CD14-positive monocyte (primary cell): Measurements from ENCODE around the gene RIMBP2. TPM values are rescaled to one million over a fixed set of nuclear protein-coding genes. Genes with fewer than 3 reads are reported as not detected.

Source experiments
- DNase-seq, 3 donors: peaks; one replicate each; pipeline ENCODE4 v3.0.0-alpha.2; 2011 to 2022
- H2AFZ ChIP-seq: 2 replicates; pipeline ENCODE4 v1.6.0; 2012; ENCODE audit warnings: mild to moderate bottlenecking, low read depth, low read length, inconsistent platforms; ENCODE audit not compliant: insufficient read depth, poor library complexity, severe bottlenecking
- H3K27ac ChIP-seq, 2 donors: 1 replicate in 1 of 2; 2 replicates in 1 of 2; pipeline ENCODE4 v1.5.1; 2012 to 2013; ENCODE audit warnings: low read length in 2 of 2, control low read depth in 1 of 2, inconsistent platforms in 1 of 2, low read depth in 1 of 2, mild to moderate bottlenecking in 1 of 2
- H3K27me3 ChIP-seq, 2 donors: one replicate each; pipeline versions ENCODE4 v1.6.0 to v1.6.1; 2011 to 2013; ENCODE audit warnings: low read length in 2 of 2; ENCODE audit not compliant: control insufficient read depth in 2 of 2, insufficient read depth in 2 of 2
- H3K36me3 ChIP-seq, 2 donors: replicated peaks in 1 of 2; 1 replicate in 1 of 2; 2 replicates in 1 of 2; pipeline versions ENCODE4 v1.5.1 to v1.6.1; 2012 to 2013; ENCODE audit warnings: low read length in 2 of 2, control low read depth in 1 of 2, inconsistent platforms in 1 of 2, mild to moderate bottlenecking in 1 of 2; ENCODE audit not compliant: insufficient read depth in 2 of 2, control insufficient read depth in 1 of 2
- H3K4me1 ChIP-seq, 2 donors: 1 replicate in 1 of 2; 2 replicates in 1 of 2; pipeline versions ENCODE4 v1.5.1 to v1.6.1; 2012 to 2013; ENCODE audit warnings: low read length in 2 of 2, control low read depth in 1 of 2, inconsistent platforms in 1 of 2, mild to moderate bottlenecking in 1 of 2, moderate library complexity in 1 of 2; ENCODE audit not compliant: insufficient read depth in 2 of 2, control insufficient read depth in 1 of 2
- H3K4me2 ChIP-seq: replicated peaks from 2 replicates; pipeline ENCODE3; 2012; ENCODE audit warnings: low read length, moderate library complexity, mild to moderate bottlenecking; ENCODE audit not compliant: poor library complexity, severe bottlenecking; ENCODE audit errors: extremely low read depth
- H3K4me3 ChIP-seq, 3 experiments: fragments of 200-600 bp in 1 of 3; sonication (generic) in 1 of 3; replicated peaks in 1 of 3; 1 replicate in 2 of 3; 2 replicates in 1 of 3; pipeline ENCODE4 v1.5.1; 2011 to 2013; ENCODE audit warnings: low read length in 3 of 3, mild to moderate bottlenecking in 3 of 3, control low read depth in 2 of 3, low read depth in 2 of 3, inconsistent platforms in 1 of 3, moderate library complexity in 1 of 3
- H3K79me2 ChIP-seq: 2 replicates; pipeline ENCODE4 v1.6.0; 2012; ENCODE audit warnings: mild to moderate bottlenecking, control low read depth, inconsistent platforms, low read length, moderate library complexity; ENCODE audit not compliant: insufficient read depth
- H3K9ac ChIP-seq: 2 replicates; pipeline ENCODE4 v1.6.0; 2017; ENCODE audit warnings: low read length, mild to moderate bottlenecking; ENCODE audit not compliant: insufficient read depth, poor library complexity, severe bottlenecking
- H3K9me3 ChIP-seq, 2 donors: replicated peaks in 1 of 2; 1 replicate in 1 of 2; 2 replicates in 1 of 2; pipeline versions ENCODE4 v1.5.1 to v1.6.1; 2012 to 2013; ENCODE audit warnings: low read length in 2 of 2, control low read depth in 1 of 2; ENCODE audit not compliant: control insufficient read depth in 1 of 2, insufficient read depth in 1 of 2
- H4K20me1 ChIP-seq: 2 replicates; pipeline ENCODE4 v1.6.0; 2012; ENCODE audit warnings: mild to moderate bottlenecking, low read length, control low read depth, moderate library complexity; ENCODE audit not compliant: insufficient read depth
- H3K27ac Mint-ChIP-seq, 7 donors: one replicate each; pipeline ENCODE4 v1.8.0; 2020; ENCODE audit warnings: mild to moderate bottlenecking in 7 of 7, mixed read lengths in 7 of 7, moderate library complexity in 6 of 7, inconsistent platforms in 2 of 7
- H3K27me3 Mint-ChIP-seq, 3 donors: one replicate each; pipeline ENCODE4 v1.8.0; 2021 to 2022; ENCODE audit warnings: low read depth in 3 of 3, mild to moderate bottlenecking in 3 of 3, mixed read lengths in 3 of 3, moderate library complexity in 3 of 3, inconsistent platforms in 1 of 3
- H3K36me3 Mint-ChIP-seq, 2 donors: one replicate each; pipeline ENCODE4 v1.8.0; 2020; ENCODE audit warnings: mixed read lengths in 2 of 2, inconsistent platforms in 1 of 2, mild to moderate bottlenecking in 1 of 2
- H3K4me1 Mint-ChIP-seq: one replicate; pipeline ENCODE4 v1.8.0; 2020; ENCODE audit warnings: mild to moderate bottlenecking, mixed read lengths
- H3K4me3 Mint-ChIP-seq, 2 donors: one replicate each; pipeline ENCODE4 v1.8.0; 2020; ENCODE audit warnings: mild to moderate bottlenecking in 2 of 2, mixed read lengths in 2 of 2, moderate library complexity in 1 of 2
- H3K9me3 Mint-ChIP-seq, 7 donors: one replicate each; pipeline ENCODE4 v1.8.0; 2020 to 2022; ENCODE audit warnings: mixed read lengths in 7 of 7, mild to moderate bottlenecking in 6 of 7, moderate library complexity in 6 of 7, inconsistent platforms in 2 of 7
- CTCF ChIP-seq: fragments of 200-600 bp; IDR thresholded peaks from one replicate; pipeline ENCODE4 v1.8.0; 2022; ENCODE audit warnings: antibody characterized with exemption, mild to moderate bottlenecking
- WGBS: methylation state at CpG from one replicate; pipeline ENCODE4 v1.1.5; 2013; ENCODE audit warnings: missing lambda C conversion rate; ENCODE audit not compliant: insufficient coverage; 5-methylcytosine and 5-hydroxymethylcytosine counted together
- intact Hi-C, 2 donors: fragments of 100-400 bp; cut with micrococcal nuclease; formaldehyde crosslinking; loops; one replicate each; pipeline versions ENCODE4 v1.15.0 to v1.15.1; 2023
- polyA plus RNA-seq, 3 donors: library from polyadenylated mRNA; depleted of rRNA in 1 of 3; unstranded in 2 of 3; stranded (reverse) in 1 of 3; fragments of 300-500 nt in 2 of 3; fragments of >200 nt in 1 of 3; fragmentation: Illumina TruSeq in 2 of 3; gene quantifications; 1 replicate in 2 of 3; 2 replicates in 1 of 3; pipeline ENCODE4 v1.2.3, GENCODE V29; 2012 to 2021

RIMBP2 gene
- polyA plus RNA-seq, 3 donors = not detected

GRCh38 chr12:130483616-130484180 is 232.4 kb downstream of the RIMBP2 start:
- no peaks in the 10 kb centered on the region for H4K20me1 ChIP-seq
- H3K4me3 ChIP-seq = no peak overlapping the region
- no peaks in the 10 kb centered on the region for H3K4me1 ChIP-seq
- H3K9ac ChIP-seq = no peak overlapping the region
- no peaks in the 10 kb centered on the region for H3K9me3 ChIP-seq
- no peaks in the 10 kb centered on the region for H3K9me3 Mint-ChIP-seq
- H3K4me1 Mint-ChIP-seq = no peaks in the 10 kb centered on the region
- H3K79me2 ChIP-seq = no peaks in the 10 kb centered on the region
- H3K27me3 Mint-ChIP-seq = peaks cover 0 to 9% (median 2%) of the 10 kb centered on the region in 3 donors
- H3K27ac Mint-ChIP-seq = no peak overlapping the region
- 83% methylated on average over 20 of the region's 26 CpGs for WGBS
- H3K4me3 Mint-ChIP-seq = no peak overlapping the region
- no peak overlapping the region for H2AFZ ChIP-seq
- intact Hi-C loops = no loop called here
- H3K4me2 ChIP-seq = no peak overlapping the region
- H3K36me3 ChIP-seq = no peaks in the 10 kb centered on the region
- no peak for TF ChIP-seq CTCF
- H3K27ac ChIP-seq = no peak overlapping the region
- no peaks in the 10 kb centered on the region for H3K36me3 Mint-ChIP-seq
- no peak for DNase-seq
- no peaks in the 10 kb centered on the region for H3K27me3 ChIP-seq

- no peak for DNase-seq
- no peak overlapping the region for H2AFZ ChIP-seq
- no peak overlapping the region for H3K4me3 Mint-ChIP-seq
- H3K36me3 ChIP-seq = no peaks in the 10 kb centered on the region
- H3K9me3 ChIP-seq = no peaks in the 10 kb centered on the region
- H3K4me2 ChIP-seq = no peak overlapping the region
- peaks cover 0 to 6% (median 4%) of the 10 kb centered on the region in 3 donors for H3K27me3 Mint-ChIP-seq
- no peak overlapping the region for H3K9ac ChIP-seq
- no peaks in the 10 kb centered on the region for H3K27me3 ChIP-seq
- no peaks in the 10 kb centered on the region for H3K4me1 ChIP-seq
- 85% methylated on average over 2 of the region's 3 CpGs for WGBS
- no peak overlapping the region for H3K4me3 ChIP-seq
- intact Hi-C loops = no loop called here
- no peak overlapping the region for H3K27ac ChIP-seq
- H4K20me1 ChIP-seq = no peaks in the 10 kb centered on the region
- no peaks in the 10 kb centered on the region for H3K36me3 Mint-ChIP-seq
- no peaks in the 10 kb centered on the region for H3K9me3 Mint-ChIP-seq
- TF ChIP-seq CTCF = no peak
- H3K4me1 Mint-ChIP-seq = no peaks in the 10 kb centered on the region
- H3K79me2 ChIP-seq = no peaks in the 10 kb centered on the region
- no peak overlapping the region for H3K27ac Mint-ChIP-seq
Observed at GRCh38 chr12:130482448-130482847, 233.7 kb downstream of the RIMBP2 start.
